ENCODE measurements around the gene ALKBH3.

ALKBH3 gene

DNA sequence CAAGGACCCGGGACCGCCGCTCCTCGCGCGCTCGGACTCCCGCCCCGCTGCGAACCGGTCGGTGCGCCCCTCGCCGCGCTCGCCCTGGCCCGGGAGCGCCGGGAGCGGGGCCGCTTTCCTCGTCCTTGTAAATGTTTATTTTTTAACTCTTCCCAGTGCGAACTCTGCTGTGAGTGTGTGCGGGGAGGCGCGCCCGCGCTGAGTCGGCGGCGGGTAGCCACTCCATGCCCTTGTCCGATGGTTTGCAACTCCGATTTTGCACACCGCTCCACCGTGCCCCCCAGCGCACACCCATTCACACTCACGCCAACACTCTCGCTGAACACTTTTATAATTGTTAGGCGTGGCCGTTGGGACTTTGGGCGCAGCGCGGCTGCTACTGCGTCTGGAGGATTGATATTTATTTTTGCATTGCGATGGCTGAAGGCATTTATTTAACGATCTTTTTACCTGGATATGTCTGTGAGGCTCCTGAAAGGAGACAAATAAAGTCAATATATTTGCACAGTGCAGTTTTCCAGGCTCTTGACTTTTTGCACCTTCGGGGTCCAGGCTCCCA, 62.8 kb downstream of the ALKBH3 start:
- peaks cover 55% of the 10 kb centered on the region for H3K27me3 ChIP-seq (ENCODE audit: control insufficient read depth, insufficient read depth, low read length)
- H3K4me3 ChIP-seq (ENCODE audit: low read depth, low read length) = peak overlapping the region; percentile 70
- H3K4me1 ChIP-seq (ENCODE audit: control insufficient read depth, insufficient read depth, low read length) = peaks cover 3% of the 10 kb centered on the region; the same call in 1 of the 2 replicates
- no peaks in the 10 kb centered on the region for H3K9me3 ChIP-seq (ENCODE audit: control insufficient read depth, insufficient read depth, low read length)
- no peaks in the 10 kb centered on the region for H3K36me3 ChIP-seq (ENCODE audit: control insufficient read depth, insufficient read depth, low read length)
- no peak overlapping the region for H3K27ac ChIP-seq (ENCODE audit: low read depth, low read length)
- no peak overlapping the region for H3K9ac ChIP-seq (ENCODE audit: low read depth, low read length)

DNA sequence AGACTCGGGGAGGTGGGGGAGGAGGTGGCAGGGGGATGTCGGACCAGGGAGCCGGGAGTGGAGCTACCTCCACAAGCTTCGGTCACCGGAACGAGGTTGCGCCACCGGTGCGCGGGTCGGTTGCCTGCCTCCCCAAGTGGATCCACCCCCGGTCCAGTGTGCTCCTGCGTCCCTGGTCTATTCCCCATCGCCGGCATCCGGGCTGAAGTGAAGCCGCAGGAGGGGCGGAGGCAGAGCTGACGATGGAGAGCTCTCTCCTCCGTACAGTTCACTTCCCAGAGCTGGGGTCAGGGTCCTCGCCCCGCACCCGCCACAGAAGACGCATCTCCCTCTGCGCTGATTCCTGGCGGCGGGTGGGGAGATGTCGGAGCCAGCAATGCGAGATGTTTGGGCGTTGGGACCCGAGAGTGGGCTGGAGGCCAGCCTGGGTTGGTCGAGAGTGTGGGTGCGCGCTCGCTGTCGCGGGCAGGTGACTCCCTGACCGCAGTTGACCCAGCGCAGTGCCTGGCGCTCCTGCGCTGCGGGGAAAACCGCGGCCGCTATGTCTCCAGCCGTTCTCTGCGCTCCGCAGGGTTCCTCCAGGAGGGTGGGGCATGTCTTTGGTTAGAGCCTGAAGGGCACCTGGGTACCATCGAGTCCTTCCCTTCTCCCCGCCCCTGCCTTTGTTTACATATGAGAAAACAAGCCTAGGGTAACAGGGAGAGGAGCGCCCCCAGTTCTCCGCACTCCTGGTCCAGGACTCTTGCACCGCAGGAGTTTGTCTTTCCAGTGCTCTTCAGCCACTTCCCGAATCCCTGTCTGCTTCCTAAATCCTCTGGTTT, 63.5 kb downstream of the ALKBH3 start:
- H3K9me3 ChIP-seq (ENCODE audit: control insufficient read depth, insufficient read depth, low read length) = no peaks in the 10 kb centered on the region
- H3K4me1 ChIP-seq (ENCODE audit: control insufficient read depth, insufficient read depth, low read length) = peaks cover 3% of the 10 kb centered on the region; the same call in 1 of the 2 replicates
- peaks cover 55% of the 10 kb centered on the region for H3K27me3 ChIP-seq (ENCODE audit: control insufficient read depth, insufficient read depth, low read length)
- peak overlapping the region; percentile 70 for H3K4me3 ChIP-seq (ENCODE audit: low read depth, low read length)
- H3K27ac ChIP-seq (ENCODE audit: low read depth, low read length) = no peak overlapping the region
- no peaks in the 10 kb centered on the region for H3K36me3 ChIP-seq (ENCODE audit: control insufficient read depth, insufficient read depth, low read length)
- H3K9ac ChIP-seq (ENCODE audit: low read depth, low read length) = no peak overlapping the region

- no peak overlapping the region for H3K9ac ChIP-seq (ENCODE audit: low read depth, low read length)
- no peaks in the 10 kb centered on the region for H3K36me3 ChIP-seq (ENCODE audit: control insufficient read depth, insufficient read depth, low read length)
- H3K4me1 ChIP-seq (ENCODE audit: control insufficient read depth, insufficient read depth, low read length) = peaks cover 3% of the 10 kb centered on the region; the same call in 1 of the 2 replicates
- no peaks in the 10 kb centered on the region for H3K9me3 ChIP-seq (ENCODE audit: control insufficient read depth, insufficient read depth, low read length)
- H3K27ac ChIP-seq (ENCODE audit: low read depth, low read length) = no peak overlapping the region
- peaks cover 55% of the 10 kb centered on the region for H3K27me3 ChIP-seq (ENCODE audit: control insufficient read depth, insufficient read depth, low read length)
- peak overlapping the region; percentile 70; the same call in 1 of the 2 replicates for H3K4me3 ChIP-seq (ENCODE audit: low read depth, low read length)
These were observed 64.2 kb downstream of the ALKBH3 start for GRCh38 chr11:43944761-43945311.

DNA sequence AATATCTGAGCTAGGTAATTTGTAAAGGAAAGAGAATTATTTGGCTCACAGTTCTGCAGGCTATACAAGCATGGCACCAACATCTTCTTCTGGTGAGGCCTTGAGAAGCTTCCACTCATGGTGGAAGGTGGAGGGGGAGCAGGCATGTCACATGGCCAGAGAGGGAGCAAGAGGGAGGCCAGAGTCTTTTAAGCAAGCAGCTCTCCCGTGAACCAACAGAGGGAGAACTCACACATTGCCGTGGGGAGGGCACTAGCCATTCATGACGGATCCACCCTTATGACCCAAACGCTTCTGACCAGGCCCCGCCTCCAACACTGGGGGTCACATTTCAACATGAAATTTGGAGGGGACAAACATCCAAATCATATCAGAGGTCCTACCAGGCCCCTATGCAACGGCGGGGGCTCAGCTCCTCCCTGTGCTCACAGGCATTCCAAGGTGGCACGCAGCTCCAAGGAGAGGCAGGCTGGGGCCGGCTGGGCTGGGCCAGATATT, 66.4 kb downstream of the ALKBH3 start:
- Histone ChIP-seq H3K36me3 (ENCODE audit: control insufficient read depth, insufficient read depth, low read length) (no peaks in the 10 kb centered on the region), H3K4me1 (ENCODE audit: control insufficient read depth, insufficient read depth, low read length) (peaks cover 3% of the 10 kb centered on the region; the same call in 1 of the 2 replicates), H3K9ac (ENCODE audit: low read depth, low read length) (no peak overlapping the region), H3K27ac (ENCODE audit: low read depth, low read length) (no peak overlapping the region), H3K4me3 (ENCODE audit: low read depth, low read length) (no peak overlapping the region), H3K9me3 (ENCODE audit: control insufficient read depth, insufficient read depth, low read length) (no peaks in the 10 kb centered on the region), H3K27me3 (ENCODE audit: control insufficient read depth, insufficient read depth, low read length) (peaks cover 36% of the 10 kb centered on the region)

- Histone ChIP-seq H3K9me3 (ENCODE audit: control insufficient read depth, insufficient read depth, low read length) (no peaks in the 10 kb centered on the region), H3K9ac (ENCODE audit: low read depth, low read length) (no peak overlapping the region), H3K4me3 (ENCODE audit: low read depth, low read length) (no peak overlapping the region), H3K36me3 (ENCODE audit: control insufficient read depth, insufficient read depth, low read length) (no peaks in the 10 kb centered on the region), H3K27ac (ENCODE audit: low read depth, low read length) (no peak overlapping the region), H3K27me3 (ENCODE audit: control insufficient read depth, insufficient read depth, low read length) (peaks cover 31% of the 10 kb centered on the region), H3K4me1 (ENCODE audit: control insufficient read depth, insufficient read depth, low read length) (peaks cover 3% of the 10 kb centered on the region; the same call in 1 of the 2 replicates)
These were observed 67.2 kb downstream of the ALKBH3 start for GRCh38 chr11:43947815-43948214.

- peaks cover 23% of the 10 kb centered on the region for H3K27me3 ChIP-seq (ENCODE audit: control insufficient read depth, insufficient read depth, low read length)
- no peak overlapping the region for H3K4me3 ChIP-seq (ENCODE audit: low read depth, low read length)
- H3K36me3 ChIP-seq (ENCODE audit: control insufficient read depth, insufficient read depth, low read length) = no peaks in the 10 kb centered on the region
- H3K9ac ChIP-seq (ENCODE audit: low read depth, low read length) = no peak overlapping the region
- H3K4me1 ChIP-seq (ENCODE audit: control insufficient read depth, insufficient read depth, low read length) = peaks cover 4% of the 10 kb centered on the region
- no peak overlapping the region for H3K27ac ChIP-seq (ENCODE audit: low read depth, low read length)
- no peaks in the 10 kb centered on the region for H3K9me3 ChIP-seq (ENCODE audit: control insufficient read depth, insufficient read depth, low read length)
These were observed 68.0 kb downstream of the ALKBH3 start for GRCh38 chr11:43948341-43949225.

DNA sequence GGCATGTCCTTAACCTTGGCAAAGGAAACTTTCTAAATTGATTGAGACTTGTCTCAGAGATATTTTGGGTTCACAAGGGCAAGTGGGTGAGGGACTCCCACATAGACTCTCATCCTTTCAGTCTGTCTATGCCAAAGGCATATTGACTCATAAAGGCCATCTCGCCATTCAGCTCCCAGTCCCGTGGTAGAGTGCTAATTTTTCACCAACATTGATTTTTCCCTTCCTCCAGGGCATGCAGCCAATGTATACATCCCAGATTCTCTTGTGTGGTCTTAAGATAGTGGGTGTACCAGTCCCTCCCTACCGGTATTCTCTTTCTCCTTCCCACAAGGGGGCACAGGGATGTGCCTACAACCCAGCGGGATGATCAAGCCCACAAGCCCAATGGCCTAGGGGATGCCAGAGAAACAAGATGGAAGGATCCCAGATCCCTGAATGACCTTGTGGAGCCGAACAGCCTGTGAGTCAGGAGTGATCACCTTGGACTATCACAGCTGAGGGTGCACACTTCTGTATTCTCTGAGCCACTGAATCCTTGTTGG, 69.8 kb downstream of the ALKBH3 start:
- Histone ChIP-seq H3K4me1 (ENCODE audit: control insufficient read depth, insufficient read depth, low read length) (peaks cover 16% of the 10 kb centered on the region), H3K4me3 (ENCODE audit: low read depth, low read length) (no peak overlapping the region), H3K9me3 (ENCODE audit: control insufficient read depth, insufficient read depth, low read length) (no peaks in the 10 kb centered on the region), H3K27ac (ENCODE audit: low read depth, low read length) (peak overlapping the region; percentile 42), H3K27me3 (ENCODE audit: control insufficient read depth, insufficient read depth, low read length) (peaks cover 5% of the 10 kb centered on the region), H3K36me3 (ENCODE audit: control insufficient read depth, insufficient read depth, low read length) (no peaks in the 10 kb centered on the region), H3K9ac (ENCODE audit: low read depth, low read length) (no peak overlapping the region)

- peaks cover 16% of the 10 kb centered on the region for H3K4me1 ChIP-seq (ENCODE audit: control insufficient read depth, insufficient read depth, low read length)
- H3K9ac ChIP-seq (ENCODE audit: low read depth, low read length) = no peak overlapping the region
- no peaks in the 10 kb centered on the region for H3K36me3 ChIP-seq (ENCODE audit: control insufficient read depth, insufficient read depth, low read length)
- peak overlapping the region; percentile 42 for H3K27ac ChIP-seq (ENCODE audit: low read depth, low read length)
- H3K4me3 ChIP-seq (ENCODE audit: low read depth, low read length) = no peak overlapping the region
- H3K27me3 ChIP-seq (ENCODE audit: control insufficient read depth, insufficient read depth, low read length) = no peaks in the 10 kb centered on the region
- H3K9me3 ChIP-seq (ENCODE audit: control insufficient read depth, insufficient read depth, low read length) = no peaks in the 10 kb centered on the region
These were observed 70.6 kb downstream of the ALKBH3 start for GRCh38 chr11:43951231-43951630.

- H3K9ac ChIP-seq (ENCODE audit: low read depth, low read length) = no peak overlapping the region
- H3K4me3 ChIP-seq (ENCODE audit: low read depth, low read length) = no peak overlapping the region
- no peak overlapping the region for H3K27ac ChIP-seq (ENCODE audit: low read depth, low read length)
- no peaks in the 10 kb centered on the region for H3K27me3 ChIP-seq (ENCODE audit: control insufficient read depth, insufficient read depth, low read length)
- no peaks in the 10 kb centered on the region for H3K36me3 ChIP-seq (ENCODE audit: control insufficient read depth, insufficient read depth, low read length)
- H3K9me3 ChIP-seq (ENCODE audit: control insufficient read depth, insufficient read depth, low read length) = no peaks in the 10 kb centered on the region
- peaks cover 16% of the 10 kb centered on the region for H3K4me1 ChIP-seq (ENCODE audit: control insufficient read depth, insufficient read depth, low read length)
These were observed 71.4 kb downstream of the ALKBH3 start for GRCh38 chr11:43952020-43952400.

All from HUES48 (cell line).